VCaP (cell line): Measurements from ENCODE around the gene ZFYVE28.

ENCODE experiments used
- H3K27ac ChIP-seq: fragments of 450-650 bp; 2 replicates; pipeline ENCODE4 v1.5.1; 2017
- CTCF ChIP-seq: fragments of 450-650 bp; conservative IDR thresholded peaks from 2 replicates; pipeline ENCODE4 v1.5.1; 2017; ENCODE audit warnings: mild to moderate bottlenecking, moderate library complexity

ZFYVE28 gene

DNA sequence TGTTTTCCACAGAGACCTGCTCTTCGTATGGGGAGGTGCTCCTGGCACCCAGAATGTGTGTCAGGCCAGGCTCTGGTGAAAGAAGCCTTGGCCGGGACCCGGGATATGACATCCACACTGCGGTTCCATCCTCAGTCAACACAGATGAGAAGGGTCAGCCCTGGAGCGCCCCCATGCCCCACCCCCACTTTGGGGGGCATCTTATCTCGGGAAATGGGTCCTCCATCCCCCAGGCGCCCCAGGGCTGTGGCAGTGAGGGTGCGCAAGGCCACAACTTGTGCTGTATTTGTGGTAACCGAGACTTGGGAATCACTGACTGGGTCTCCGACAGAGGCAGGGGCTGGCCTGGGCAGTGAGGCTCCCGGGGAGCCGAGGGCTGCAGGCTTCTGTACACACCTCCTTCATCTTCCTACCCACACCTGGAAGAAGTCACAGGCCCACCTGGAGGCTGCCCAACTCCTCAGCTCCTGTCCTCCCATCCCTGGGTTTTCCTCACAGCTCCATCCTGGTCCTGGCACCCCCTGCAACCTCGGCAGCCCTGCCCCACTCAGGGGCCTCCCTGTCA, 8.3 kb upstream of the ZFYVE28 start:
- H3K27ac ChIP-seq = no peak overlapping the region
- TF ChIP-seq CTCF = no peak

DNA sequence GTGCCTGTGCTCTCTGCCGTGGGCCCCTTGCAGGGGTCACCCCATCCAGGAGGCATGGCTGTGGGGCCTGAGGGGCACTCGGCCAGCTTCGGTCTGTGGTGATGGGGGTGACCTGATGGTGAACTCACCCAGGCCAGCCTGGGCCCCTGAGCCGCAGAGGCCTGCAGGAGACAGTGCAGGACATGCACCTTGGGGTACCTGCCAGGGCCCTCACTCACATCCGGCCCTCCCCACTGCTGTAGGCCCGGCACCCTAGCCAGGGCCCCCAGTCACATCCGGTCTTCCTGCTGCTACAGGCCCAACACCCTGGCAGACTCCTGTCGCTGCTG, 7.6 kb upstream of the ZFYVE28 start:
- no peak overlapping the region for H3K27ac ChIP-seq
- TF ChIP-seq CTCF = no peak

DNA sequence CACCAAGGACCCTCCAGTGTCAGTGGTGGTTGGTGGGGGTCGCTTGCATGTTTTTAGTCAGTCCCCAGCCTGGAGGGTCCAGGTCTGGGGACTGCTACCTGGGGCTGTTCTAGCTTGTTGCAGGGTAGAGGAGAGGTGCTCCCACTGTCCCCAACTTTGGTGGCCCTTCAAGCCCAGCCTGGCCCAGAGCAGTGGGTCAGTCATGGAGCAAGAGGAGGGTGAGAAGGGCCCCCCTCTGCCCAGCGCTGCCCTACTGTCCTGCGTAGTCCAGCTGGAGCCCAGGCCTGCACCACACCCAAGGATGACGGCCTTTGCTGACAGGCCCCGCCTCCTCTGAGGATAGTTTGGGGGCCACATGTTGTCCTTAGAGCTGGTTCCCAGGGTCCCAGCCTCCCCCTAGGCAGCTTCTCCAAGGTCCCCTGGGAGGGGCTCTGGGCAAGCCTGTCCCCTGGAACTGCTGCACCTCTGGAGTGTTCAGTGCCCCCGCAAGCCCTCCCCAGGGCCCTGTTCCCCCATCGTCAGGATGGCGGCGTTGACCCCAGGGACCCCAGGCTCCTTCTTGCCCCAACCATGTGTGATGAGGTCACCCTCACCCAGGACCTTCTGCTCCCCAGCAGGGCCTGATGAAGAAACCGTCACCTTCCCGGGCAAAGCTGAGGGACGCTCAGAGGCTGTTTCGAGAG, 7.1 kb upstream of the ZFYVE28 start:
- no peak for TF ChIP-seq CTCF
- no peak overlapping the region for H3K27ac ChIP-seq

- H3K27ac ChIP-seq = no peak overlapping the region
- TF ChIP-seq CTCF = no peak
Measured at GRCh38 chr4:2424581-2424980, 6.1 kb upstream of the ZFYVE28 start.

- TF ChIP-seq CTCF = no peak
- no peak overlapping the region for H3K27ac ChIP-seq
Measured at GRCh38 chr4:2423695-2424094, 5.2 kb upstream of the ZFYVE28 start.

- no peak for TF ChIP-seq CTCF
- no peak overlapping the region for H3K27ac ChIP-seq
Measured at GRCh38 chr4:2423066-2423465, 4.6 kb upstream of the ZFYVE28 start.

GRCh38 chr4:2421928-2422327, 3.5 kb upstream of the ZFYVE28 start:
- TF ChIP-seq CTCF = no peak
- no peak overlapping the region for H3K27ac ChIP-seq
